K562 (cell line): Measurements from ENCODE around the gene TFB2M. TPM values are rescaled to one million over a fixed set of nuclear protein-coding genes. Genes with fewer than 3 reads are reported as not detected.

Source experiments
- CHD7 ChIP-seq: fragments of 200-600 bp; sonication (generic); IDR thresholded peaks from one replicate; pipeline ENCODE4 v1.6.1; 2012; ENCODE audit warnings: mild to moderate bottlenecking, low read depth, low read length, inconsistent platforms
- CTCF ChIP-seq, 3 experiments: IDR thresholded peaks in 2 of 3; conservative IDR thresholded peaks in 1 of 3; 2 replicates each; pipeline ENCODE4 v1.5.1; 2011 to 2012; ENCODE audit warnings: low read length in 3 of 3, mild to moderate bottlenecking in 3 of 3, control low read depth in 2 of 3, improper control_type of control experiment in 1 of 3, inconsistent platforms in 1 of 3, low read depth in 1 of 3, mixed read lengths in 1 of 3, moderate library complexity in 1 of 3; ENCODE audit not compliant: insufficient read depth in 2 of 3
- E2F8 ChIP-seq: fragments of 450-650 bp; IDR thresholded peaks from 2 replicates; pipeline ENCODE4 v1.7.1; 2018; ENCODE audit warnings: mild to moderate bottlenecking, low read depth; ENCODE audit not compliant: partially characterized antibody
- RBM34 ChIP-seq: fragments of 200-400 bp; formaldehyde crosslinking; IDR thresholded peaks from 2 replicates; pipeline ENCODE4 v1.6.1; 2018; ENCODE audit warnings: low read length, borderline replicate concordance; ENCODE audit not compliant: insufficient read depth
- TAF7 ChIP-seq: fragments of 450-650 bp; IDR thresholded peaks from 2 replicates; pipeline ENCODE4 v1.6.1; 2016; ENCODE audit warnings: missing genetic modification characterization, missing compliant biosample characterization
- TBP ChIP-seq: optimal IDR thresholded peaks from 2 replicates; pipeline ENCODE3; 2011; ENCODE audit warnings: low read depth, low read length, improper control_type of control experiment
- polyA plus RNA-seq, 8 experiments: library from polyadenylated mRNA; depleted of rRNA in 4 of 8; stranded (reverse) in 5 of 8; unstranded in 3 of 8; fragments of >200 nt; fragmentation: Nextera tagmentation in 2 of 8; fragmentation: Illumina TruSeq in 1 of 8; extraction: Ambion mirVana in 2 of 8; extraction: Trizol in 1 of 8; gene quantifications; 2 replicates each; pipeline versions ENCODE4 v1.2.1 to v1.2.3, GENCODE V29; 2011 to 2014; ENCODE audit warnings: inconsistent platforms in 1 of 8, missing spikeins in 1 of 8
- total RNA-seq, 7 experiments: library from RNA; depleted of rRNA in 6 of 7; stranded (reverse); fragments of >200 nt in 6 of 7; fragmentation: Illumina TruSeq in 2 of 7; extraction: Trizol in 2 of 7; gene quantifications; 2 replicates each; pipeline versions ENCODE4 v1.2.1 to v1.2.3, GENCODE V29; 2011 to 2021; ENCODE audit warnings: low replicate concordance in 1 of 7

TFB2M gene
- total and polyA plus RNA-seq, 9 of the 15 experiments (the other 6 are each of a cell fraction or from before 2014, with no cell fraction given): 55.1 to 162 (median 70.6) TPM

GRCh38 chr1:246595146-246595545 is 29.1 kb upstream of the TFB2M start (continued):
- no peak for TF ChIP-seq CHD7
- no peak for TF ChIP-seq CTCF (IDR thresholded peaks at IDR 0.05 in 2 of 3, conservative IDR thresholded peaks at IDR 0.05 in 1 of 3; ENCODE audit: insufficient read depth in 2 of 3, low read depth in 1 of 3, low read length in 3 of 3)
- no peak for TF ChIP-seq RBM34
- no peak for TF ChIP-seq E2F8
- no peak for TF ChIP-seq TAF7 (tag)
- no peak for TF ChIP-seq TBP
